ENCODE results near the gene NDUFB10.

GRCh38 chr16:2006317-2006716, 47.0 kb downstream of the NDUFB10 start:
- TF ChIP-seq, protein P1, sequence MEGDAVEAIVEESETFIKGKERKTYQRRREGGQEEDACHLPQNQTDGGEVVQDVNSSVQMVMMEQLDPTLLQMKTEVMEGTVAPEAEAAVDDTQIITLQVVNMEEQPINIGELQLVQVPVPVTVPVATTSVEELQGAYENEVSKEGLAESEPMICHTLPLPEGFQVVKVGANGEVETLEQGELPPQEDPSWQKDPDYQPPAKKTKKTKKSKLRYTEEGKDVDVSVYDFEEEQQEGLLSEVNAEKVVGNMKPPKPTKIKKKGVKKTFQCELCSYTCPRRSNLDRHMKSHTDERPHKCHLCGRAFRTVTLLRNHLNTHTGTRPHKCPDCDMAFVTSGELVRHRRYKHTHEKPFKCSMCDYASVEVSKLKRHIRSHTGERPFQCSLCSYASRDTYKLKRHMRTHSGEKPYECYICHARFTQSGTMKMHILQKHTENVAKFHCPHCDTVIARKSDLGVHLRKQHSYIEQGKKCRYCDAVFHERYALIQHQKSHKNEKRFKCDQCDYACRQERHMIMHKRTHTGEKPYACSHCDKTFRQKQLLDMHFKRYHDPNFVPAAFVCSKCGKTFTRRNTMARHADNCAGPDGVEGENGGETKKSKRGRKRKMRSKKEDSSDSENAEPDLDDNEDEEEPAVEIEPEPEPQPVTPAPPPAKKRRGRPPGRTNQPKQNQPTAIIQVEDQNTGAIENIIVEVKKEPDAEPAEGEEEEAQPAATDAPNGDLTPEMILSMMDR (IDR thresholded peaks at IDR 0.05; ENCODE audit: low read depth, low read length, poor library complexity, severe bottlenecking) = no peak
- no peak for TF ChIP-seq EZH2phosphoT487 (IDR thresholded peaks at IDR 0.05; ENCODE audit: borderline replicate concordance, low read length)
